Activated naive CD4-positive, alpha-beta T cell treated with anti-CD3 and anti-CD28 coated beads, Interleukin-2, amount 50 U/mL, for 72 hours (primary cell): ENCODE measurements around the gene TAF11L9. TPM values are rescaled to one million over a fixed set of nuclear protein-coding genes. Genes with fewer than 3 reads are reported as not detected.

Source experiments
- total RNA-seq, 2 donors: library from RNA; stranded (reverse); gene quantifications; one replicate each; pipeline ENCODE4 v1.2.3, GENCODE V29; 2022

Gene TAF11L9
- total RNA-seq, 2 donors from 2014 or later: not detected

Other genes starting within 250 kb of the TAF11L9 start
- gene TAF11L2, start 96.2 kb downstream of the TAF11L9 start, total RNA-seq: not detected
- not detected for gene TAF11L3, start 76.0 kb downstream of the TAF11L9 start, total RNA-seq
- not detected for gene TAF11L4, start 72.6 kb downstream of the TAF11L9 start, total RNA-seq
- gene TAF11L5, start 69.2 kb downstream of the TAF11L9 start, total RNA-seq: not detected
- gene TAF11L6, start 65.7 kb downstream of the TAF11L9 start, total RNA-seq: not detected
- not detected for gene TAF11L7, start 8.6 kb downstream of the TAF11L9 start, total RNA-seq
- gene TAF11L8, start 3.4 kb downstream of the TAF11L9 start, total RNA-seq: not detected
- not detected for gene TAF11L10, start 3.4 kb upstream of the TAF11L9 start, total RNA-seq
- gene TAF11L11, start 9.8 kb upstream of the TAF11L9 start, total RNA-seq: not detected
- not detected for gene TAF11L12, start 16.0 kb upstream of the TAF11L9 start, total RNA-seq
- not detected for gene TAF11L13, start 37.7 kb upstream of the TAF11L9 start, total RNA-seq
- gene TAF11L14, start 40.1 kb upstream of the TAF11L9 start, total RNA-seq: not detected